ENCODE data around the gene CACNG3.
"Not testable (repeated sequence)": the region's sequence is repeated elsewhere in the genome, so short reads cannot be mapped to it uniquely, and the experiment has no call there.

Gene CACNG3

DNA sequence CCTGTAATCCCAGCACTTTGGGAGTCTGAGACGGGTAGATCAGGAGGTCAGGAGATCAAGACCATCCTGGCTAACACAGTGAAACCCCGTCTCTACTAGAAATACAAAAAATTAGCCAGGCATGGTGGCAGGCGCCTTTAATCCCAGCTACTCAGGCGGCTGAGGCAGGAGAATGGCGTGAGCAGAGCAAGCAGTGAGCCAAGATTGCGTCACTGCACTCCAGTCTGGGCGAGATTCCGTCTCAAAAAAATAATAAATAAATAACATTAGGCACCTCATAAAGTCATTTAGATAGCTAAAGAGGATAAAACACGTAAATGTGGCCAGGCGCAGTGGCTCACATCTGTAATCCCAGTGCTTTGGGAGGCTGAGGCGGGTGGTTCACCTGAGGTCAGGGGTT is 87.7 kb downstream of the CACNG3 start:
- DNase-seq, result not testable (repeated sequence)

DNA sequence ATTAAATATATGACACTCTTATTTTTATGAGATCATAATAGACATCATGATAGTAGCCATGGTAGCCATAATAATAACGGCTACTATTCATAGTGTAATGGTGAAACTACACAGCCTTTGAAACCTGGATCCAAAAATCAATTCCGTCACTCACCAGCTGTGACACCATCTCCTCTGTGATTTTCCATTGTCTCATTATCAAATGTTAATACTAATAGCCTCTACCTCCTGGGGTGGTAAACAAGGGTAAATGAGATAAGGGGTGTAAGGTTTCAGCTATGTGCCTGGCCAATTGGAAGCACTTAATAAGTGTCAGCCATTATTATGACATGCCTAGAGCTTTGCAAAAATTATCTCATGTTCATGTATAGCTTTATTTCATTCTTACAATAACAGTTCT is 88.6 kb downstream of the CACNG3 start:
- DNase-seq, result no peak

DNA sequence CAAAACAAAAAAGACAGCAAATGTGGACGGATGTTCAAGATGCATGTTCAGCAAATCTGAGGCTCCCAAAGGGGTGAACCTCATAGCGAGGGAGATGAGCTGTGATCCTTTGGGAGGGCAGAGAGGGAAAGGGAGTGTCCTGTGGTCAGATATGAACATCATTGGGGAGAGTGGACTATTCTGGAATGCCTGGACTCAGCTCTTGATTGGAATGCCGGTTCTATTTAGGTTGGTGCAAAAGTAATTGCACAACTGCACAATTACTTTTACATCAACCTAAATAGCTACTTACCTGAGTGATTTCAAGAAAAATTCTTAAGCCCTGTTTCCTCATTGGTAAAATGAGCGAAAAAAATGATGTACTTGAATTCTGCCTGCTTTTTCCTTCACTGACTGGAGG is 89.6 kb downstream of the CACNG3 start:
- DNase-seq, result no peak

DNA sequence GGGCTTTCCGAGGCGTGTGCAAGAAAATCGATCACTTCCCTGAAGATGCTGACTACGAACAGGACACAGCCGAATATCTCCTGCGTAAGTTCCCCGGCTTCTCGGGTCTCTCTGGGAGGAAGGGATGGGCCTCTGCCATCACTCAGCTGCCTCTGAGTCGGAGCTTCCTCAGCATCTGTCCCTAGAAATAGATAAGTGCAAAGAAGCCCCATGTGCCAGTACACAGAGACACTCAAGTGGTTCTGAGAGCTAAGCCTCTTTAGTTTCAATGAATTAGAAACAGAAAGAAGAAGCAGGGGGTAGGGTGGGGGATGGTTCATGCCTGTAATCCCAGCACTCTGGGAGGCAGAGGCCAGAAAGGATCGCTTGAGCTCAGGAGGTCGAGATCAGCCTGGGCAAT is 90.6 kb downstream of the CACNG3 start:
- DNase-seq, result no peak

- DNase-seq, result no peak
Measured at GRCh38 chr16:24347556-24347955, 91.4 kb downstream of the CACNG3 start.

GRCh38 chr16:24348545-24349290 is 92.6 kb downstream of the CACNG3 start:
- no peak for DNase-seq

DNA sequence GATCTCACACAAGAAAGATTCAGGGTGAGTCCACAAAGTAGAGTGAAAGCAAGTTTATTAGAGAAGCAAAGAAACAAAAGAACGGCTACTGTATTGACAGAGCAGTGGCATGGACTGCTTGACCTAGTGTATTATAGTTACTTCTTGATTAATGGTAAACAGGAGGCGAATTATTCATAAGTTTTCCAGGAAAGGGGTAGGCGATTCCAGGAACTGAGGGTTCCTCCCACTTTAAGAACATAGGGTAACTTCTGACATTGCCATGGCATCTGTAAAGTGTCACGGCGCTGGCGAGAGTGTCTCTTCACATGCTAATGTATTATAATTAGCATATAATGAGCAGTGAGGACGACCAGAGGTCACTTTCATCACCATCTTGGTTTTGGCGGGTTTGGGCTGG is 93.2 kb downstream of the CACNG3 start:
- DNase-seq, result no peak

DNA sequence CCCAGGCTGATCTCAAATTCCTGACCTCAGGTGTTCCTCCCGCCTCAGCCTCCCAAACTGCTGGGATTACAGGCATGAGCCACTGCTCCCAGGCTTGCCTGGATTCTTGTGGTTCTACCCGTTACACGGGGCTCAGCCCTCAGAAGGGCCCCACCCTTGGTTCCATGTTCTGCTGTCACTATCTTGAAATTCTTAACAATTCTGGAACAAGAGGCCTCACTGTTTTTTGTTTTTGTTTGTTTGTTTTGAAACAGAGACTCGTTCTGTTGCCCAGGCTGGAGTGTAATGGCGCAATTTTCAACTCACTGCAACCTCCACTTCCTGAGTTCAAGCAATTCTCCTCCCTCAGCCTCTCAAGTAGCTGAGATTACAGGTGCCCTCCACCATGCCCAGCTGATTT is 96.6 kb downstream of the CACNG3 start:
- no peak for DNase-seq

DNA sequence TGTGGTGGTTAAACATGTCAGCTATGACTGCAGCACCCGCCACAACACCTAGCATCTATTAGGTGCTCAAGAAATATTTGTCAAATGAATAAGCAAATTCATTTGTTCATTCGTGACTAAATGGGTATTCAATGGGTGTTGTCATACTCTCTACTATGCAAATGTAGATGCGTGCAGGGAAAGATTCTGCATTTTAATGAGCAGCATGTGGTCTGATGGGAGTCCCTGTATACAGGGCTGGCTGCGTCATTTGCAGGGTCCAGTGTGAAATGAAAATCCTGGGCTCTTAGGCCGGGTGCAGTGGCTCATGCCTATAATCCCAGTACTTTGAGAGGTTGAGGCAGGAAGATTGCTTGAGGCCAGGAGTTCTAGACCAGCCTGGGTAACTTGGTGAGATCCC is 97.5 kb downstream of the CACNG3 start:
- DNase-seq, result no peak

DNA sequence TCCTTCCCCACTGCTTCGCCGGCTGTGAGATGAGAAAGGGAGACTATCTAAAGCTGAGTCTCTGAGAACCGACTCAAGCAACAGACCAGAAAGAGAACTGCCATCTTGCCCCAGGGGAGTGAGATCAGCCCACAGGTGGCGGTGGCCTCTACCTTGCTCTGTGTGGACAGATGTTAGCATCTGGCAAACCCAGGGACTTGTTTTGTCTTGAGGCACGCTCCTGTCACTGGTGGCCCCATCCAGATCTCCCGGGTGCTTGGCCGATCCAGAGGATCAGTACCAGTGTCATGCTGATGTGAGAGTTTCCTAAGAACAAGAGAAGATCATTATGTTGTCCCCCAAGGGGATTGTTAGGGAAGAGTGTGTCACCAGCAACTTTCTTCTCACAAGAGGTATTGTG is 101.4 kb downstream of the CACNG3 start:
- DNase-seq, result no peak

GRCh38 chr16:24358117-24358516 is 102.0 kb downstream of the CACNG3 start:
- DNase-seq, result no peak

DNA sequence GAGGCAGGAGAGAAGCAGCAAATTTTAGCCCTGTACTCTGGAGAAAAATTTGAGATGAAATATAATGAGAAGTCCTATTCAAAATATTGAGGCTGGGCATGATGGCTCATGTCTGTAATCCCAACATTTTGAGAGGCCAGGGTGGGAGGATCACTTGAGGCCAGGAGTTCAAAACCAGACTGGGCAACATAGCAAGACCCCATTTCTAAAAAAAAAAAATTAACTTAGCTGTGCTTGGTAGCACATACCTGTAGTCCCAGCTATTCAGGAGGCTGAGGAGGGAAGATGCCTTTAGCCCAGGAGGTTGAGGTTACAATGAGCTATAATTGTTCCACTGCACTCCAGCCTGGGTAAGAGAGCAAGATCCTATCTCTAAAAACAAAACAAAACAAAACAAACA is 103.4 kb downstream of the CACNG3 start:
- no peak for DNase-seq

- DNase-seq, result no peak
Measured at GRCh38 chr16:24360936-24361335, 104.8 kb downstream of the CACNG3 start.

GRCh38 chr16:24364596-24364995 is 108.5 kb downstream of the CACNG3 start:
- no peak for DNase-seq

DNA sequence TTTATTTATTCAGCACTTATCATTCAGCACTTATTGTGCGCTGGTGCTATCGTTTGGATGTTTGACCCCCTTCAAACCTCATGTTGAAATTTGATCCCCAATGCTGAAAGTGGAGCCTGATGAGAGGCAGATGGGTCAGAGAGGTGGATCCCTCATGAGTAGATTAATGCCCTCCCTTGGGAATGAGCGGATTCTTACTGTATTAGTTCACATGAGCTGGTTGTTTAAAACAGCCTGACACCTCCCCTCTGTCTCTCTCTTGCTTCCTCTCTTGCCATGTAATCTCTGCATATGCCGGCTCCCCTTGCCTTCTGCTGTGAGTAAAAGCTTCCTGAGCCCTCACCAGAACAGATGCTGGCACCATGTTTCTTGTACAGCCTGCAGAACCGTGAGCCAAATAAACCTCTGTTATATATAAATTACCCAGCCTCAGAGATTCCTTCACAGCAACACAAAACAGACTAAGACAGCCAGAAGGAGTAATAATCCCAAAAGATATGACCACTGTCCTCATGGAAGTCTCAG is 111.1 kb downstream of the CACNG3 start:
- DNase-seq, result no peak

DNA sequence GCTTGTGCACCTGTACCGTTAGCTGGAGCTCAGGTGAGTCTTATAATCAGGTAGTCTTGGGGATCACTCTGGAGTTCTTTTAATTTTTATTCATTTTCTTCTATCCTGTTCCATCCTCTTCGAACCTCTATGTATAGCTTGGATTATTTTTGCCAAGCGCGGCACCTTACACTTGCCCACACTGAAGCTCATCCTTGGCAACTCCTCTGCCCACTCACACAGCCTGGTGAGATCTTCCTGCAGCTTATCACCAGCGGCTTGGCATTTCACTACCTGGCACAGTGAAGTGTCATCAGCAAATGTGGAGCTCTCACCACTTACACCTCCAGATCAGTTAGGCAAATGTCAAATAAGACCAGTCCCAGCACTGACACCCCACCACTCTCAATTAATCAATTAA is 116.7 kb downstream of the CACNG3 start:
- DNase-seq, result no peak

DNA sequence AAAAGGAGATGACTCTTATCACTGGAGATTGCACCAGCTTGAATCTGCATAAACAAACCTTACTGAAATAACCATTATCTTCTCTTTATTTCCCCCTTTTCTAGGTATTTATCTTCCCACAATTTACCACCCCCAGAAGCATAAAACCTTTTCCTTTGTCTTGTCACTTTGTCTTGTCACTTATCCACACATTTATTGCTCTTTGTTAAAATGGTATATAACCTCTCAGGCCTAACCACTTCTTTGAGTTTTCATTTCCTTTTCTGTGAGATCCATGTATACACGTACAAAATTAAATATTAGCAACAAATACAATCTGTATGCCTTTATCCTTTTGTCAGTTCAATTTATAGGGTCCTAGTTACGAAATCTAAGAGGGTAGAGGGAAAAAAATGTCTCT is 122.9 kb downstream of the CACNG3 start:
- DNase-seq, result no peak

DNA sequence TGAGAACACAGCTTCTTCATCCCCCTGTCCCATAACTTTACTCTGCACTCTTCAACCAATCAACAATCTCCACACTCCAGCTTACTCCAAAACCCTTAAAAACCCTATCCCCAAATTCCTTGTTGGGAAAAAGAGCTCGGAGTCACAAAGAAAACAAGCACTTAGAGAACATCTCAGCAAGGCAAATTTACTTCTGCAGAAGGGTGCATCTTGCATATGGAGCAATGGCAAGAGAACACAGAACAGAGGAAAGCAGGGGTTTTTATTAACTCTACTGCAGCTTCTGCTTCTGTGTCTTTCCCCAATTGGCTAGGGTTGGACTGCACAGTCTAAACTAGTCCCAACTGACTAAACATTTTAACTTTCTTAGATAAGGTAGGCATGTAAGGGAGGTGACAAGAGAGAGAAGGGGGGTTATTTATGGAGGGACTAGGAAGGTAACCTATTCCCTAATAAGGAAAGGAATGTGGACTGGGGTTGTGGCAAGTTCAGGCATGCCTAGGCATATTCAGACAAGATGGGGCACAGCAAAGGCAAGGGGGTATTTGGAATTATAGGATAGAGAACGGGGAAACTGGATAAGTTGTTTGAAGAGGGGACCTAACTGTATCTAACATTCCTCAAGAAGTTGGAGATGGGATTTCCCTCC is 125.5 kb downstream of the CACNG3 start:
- DNase-seq, result no peak

DNA sequence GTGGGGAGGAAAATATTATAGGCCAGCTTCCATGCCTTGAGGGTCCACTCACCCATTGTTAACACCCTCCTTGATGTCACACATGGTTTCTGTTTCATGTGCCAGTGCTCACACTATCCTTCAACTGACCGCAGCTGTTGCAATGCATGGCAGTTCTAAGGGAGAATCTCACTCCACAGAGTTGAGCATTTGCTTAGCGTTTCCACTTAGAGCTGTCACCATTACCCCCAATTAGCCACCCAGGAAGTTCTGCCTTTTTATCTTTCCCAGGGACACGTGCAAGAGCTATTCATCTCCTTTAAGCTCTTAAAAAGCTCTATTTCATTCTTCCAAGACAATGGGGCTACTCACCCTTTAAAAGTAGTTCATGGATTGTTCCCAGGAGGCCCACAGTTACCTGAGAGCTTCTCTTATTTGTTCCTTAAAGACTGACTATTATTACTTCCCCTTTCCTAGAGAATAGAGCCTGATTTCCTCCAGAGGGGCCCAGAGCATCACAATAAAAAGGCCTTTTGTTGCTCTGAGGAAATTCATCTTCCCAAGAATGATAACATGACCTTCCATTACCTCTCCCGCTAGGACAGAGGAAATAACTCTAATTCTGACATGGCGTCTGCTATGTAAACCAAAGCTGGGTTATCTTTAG is 126.8 kb downstream of the CACNG3 start:
- DNase-seq, result no peak

DNA sequence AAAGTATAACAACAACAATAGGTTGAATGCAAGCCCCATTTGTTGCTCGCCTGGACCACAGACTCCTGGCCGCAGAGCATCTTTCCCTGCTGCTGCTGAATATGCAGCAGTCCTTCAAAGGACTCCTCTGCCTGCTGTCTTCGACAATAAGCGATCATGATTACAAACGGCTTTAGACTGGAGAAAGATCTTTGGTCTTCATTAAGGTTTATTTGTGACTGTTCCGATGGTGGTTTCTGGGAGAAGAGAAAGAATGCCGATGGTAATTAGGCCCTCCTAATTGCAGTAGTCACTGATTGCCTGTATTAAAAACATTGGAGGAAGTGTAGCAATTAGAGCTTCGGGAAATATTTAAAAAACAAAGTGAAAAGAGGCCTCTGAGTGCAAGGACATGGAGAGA is 138.2 kb downstream of the CACNG3 start:
- no peak for DNase-seq

GRCh38 chr16:24396350-24397271 is 140.5 kb downstream of the CACNG3 start:
- no peak for DNase-seq

GRCh38 chr16:24409045-24409444 is 152.9 kb downstream of the CACNG3 start:
- DNase-seq, result no peak
